Measurements from ENCODE around the gene SCEL. TPM values are rescaled to one million over a fixed set of nuclear protein-coding genes. Genes with fewer than 3 reads are reported as not detected.
A peak's percentile ranks its signal among the peaks of the same experiment; 100 is the strongest.

SCEL gene
- total and polyA plus RNA-seq, 2 of the 4 experiments (the other 2 are of a cell fraction), result not detected

GRCh38 chr13:77516342-77516789, 19.1 kb upstream of the SCEL start:
- intact Hi-C loops (cut with micrococcal nuclease), result no loop called here
- DNase-seq, result peak; percentile 44
- WGBS, 2 experiments (ENCODE audit: extremely low coverage in 2 of 2, insufficient read length in 1 of 2), result no CpG with 5 or more reads among the region's 4 CpGs

More at GRCh38 chr13:77516342-77516789, 19.1 kb upstream of the SCEL start:
- Histone ChIP-seq H2AFZ (replicated peaks; ENCODE audit: low read length, poor library complexity) (peak overlapping the region; percentile 67), H3K36me3 (ENCODE audit: control insufficient read depth, insufficient read depth, low read length) (no peaks in the 10 kb centered on the region), H3K23ac (ENCODE audit: low read depth, low read length) (no peak overlapping the region), H3K27ac (ENCODE audit: insufficient read depth, low read length) (no peak overlapping the region), H3K9me3 (ENCODE audit: control insufficient read depth, insufficient read depth, low read length) (no peaks in the 10 kb centered on the region), H4K8ac (ENCODE audit: low read depth in 2 of 2, low read length in 2 of 2) (no peak overlapping the region), H3K79me1 (ENCODE audit: low read depth in 1 of 2, low read length in 2 of 2) (no peaks in the 10 kb centered on the region), H3K27me3 (ENCODE audit: control insufficient read depth, insufficient read depth, low read length) (no peaks in the 10 kb centered on the region), H4K91ac (ENCODE audit: insufficient read depth, low read depth, low read length) (no peak overlapping the region), H3K4me2 (ENCODE audit: low read depth, low read length) (no peak overlapping the region), H3K9me1 (ENCODE audit: insufficient read depth, low read length) (no peaks in the 10 kb centered on the region), H2BK5ac (ENCODE audit: low read depth, low read length, poor library complexity, severe bottlenecking) (no peak overlapping the region), H3K4ac (ENCODE audit: low read depth, low read length) (no peak overlapping the region), H3K9ac (ENCODE audit: low read depth, low read length) (no peak overlapping the region), H3K14ac (replicated peaks; ENCODE audit: low read depth, low read length) (no peak overlapping the region), H3K56ac (ENCODE audit: extremely low read depth, insufficient read depth, low read length) (no peak overlapping the region), H4K20me1 (ENCODE audit: insufficient read depth, low read length) (no peaks in the 10 kb centered on the region), H3K4me3 (ENCODE audit: insufficient read depth, low read depth, low read length) (no peak overlapping the region), H2BK20ac (ENCODE audit: low read depth, low read length) (no peak overlapping the region), H4K5ac (ENCODE audit: low read depth, low read length) (no peak overlapping the region), H2AK9ac (replicated peaks; ENCODE audit: low read depth, low read length, poor library complexity) (no peak overlapping the region), H3K4me1 (ENCODE audit: control insufficient read depth, insufficient read depth, low read length) (no peaks in the 10 kb centered on the region), H2BK120ac (ENCODE audit: low read depth, low read length) (no peak overlapping the region), H2BK15ac (ENCODE audit: low read depth, low read length) (no peak overlapping the region), H2AK5ac (ENCODE audit: low read depth, low read length) (no peak overlapping the region), H3K18ac (ENCODE audit: low read depth, low read length) (no peak overlapping the region)
- no peak for TF ChIP-seq FOS (IDR thresholded peaks at IDR 0.05; ENCODE audit: low read depth, low read length)
- no peak for TF ChIP-seq MXI1 (IDR thresholded peaks at IDR 0.05; ENCODE audit: borderline replicate concordance, low read depth, low read length)
- TF ChIP-seq RFX5 (IDR thresholded peaks at IDR 0.05; ENCODE audit: low read depth, low read length), result no peak
- TF ChIP-seq RCOR1 (IDR thresholded peaks at IDR 0.05; ENCODE audit: insufficient replicate concordance, low read length), result no peak
- no peak for TF ChIP-seq CHD1 (IDR thresholded peaks at IDR 0.05; ENCODE audit: low read depth, low read length)
- TF ChIP-seq CEBPB (IDR thresholded peaks at IDR 0.05; ENCODE audit: low read depth, low read length), result no peak
- no peak for TF ChIP-seq ELK1 (IDR thresholded peaks at IDR 0.05; ENCODE audit: borderline replicate concordance, low read depth, low read length)
- no peak for TF ChIP-seq RAD21 (IDR thresholded peaks at IDR 0.05; ENCODE audit: low read length)
- TF ChIP-seq SMC3 (IDR thresholded peaks at IDR 0.05; ENCODE audit: low read depth, low read length), result no peak
- no peak for TF ChIP-seq USF2 (IDR thresholded peaks at IDR 0.05; ENCODE audit: low read depth, low read length)
- TF ChIP-seq BHLHE40 (IDR thresholded peaks at IDR 0.05; ENCODE audit: low read depth, low read length), result no peak
- TF ChIP-seq POLR2A (IDR thresholded peaks at IDR 0.05; ENCODE audit: low read depth, low read length), result no peak
- no peak for TF ChIP-seq CTCF (conservative IDR thresholded peaks at IDR 0.05; ENCODE audit: low read depth, low read length)
- TF ChIP-seq NFE2L2 (IDR thresholded peaks at IDR 0.05; ENCODE audit: low read depth, low read length), result no peak
- no peak for TF ChIP-seq MAZ (IDR thresholded peaks at IDR 0.05; ENCODE audit: borderline replicate concordance, low read depth, low read length)
- no peak for ATAC-seq (ENCODE audit: low read depth)
- in situ Hi-C loops (cut with MboI; ENCODE audit: low sequenced_read_pairs), result no loop called here
- POLR2A ChIA-PET (ENCODE audit: unreplicated experiment), result no interaction called here
- BruUV-seq (replicated peaks), result no TSS peak
- CTCF ChIA-PET, result no interaction called here
- dilution Hi-C loops (cut with HindIII; ENCODE audit: low sequenced_read_pairs, unreplicated experiment), result no loop called here

Data from IMR-90 (cell line).